ENCODE data around the gene TAOK3.

Gene TAOK3

DNA sequence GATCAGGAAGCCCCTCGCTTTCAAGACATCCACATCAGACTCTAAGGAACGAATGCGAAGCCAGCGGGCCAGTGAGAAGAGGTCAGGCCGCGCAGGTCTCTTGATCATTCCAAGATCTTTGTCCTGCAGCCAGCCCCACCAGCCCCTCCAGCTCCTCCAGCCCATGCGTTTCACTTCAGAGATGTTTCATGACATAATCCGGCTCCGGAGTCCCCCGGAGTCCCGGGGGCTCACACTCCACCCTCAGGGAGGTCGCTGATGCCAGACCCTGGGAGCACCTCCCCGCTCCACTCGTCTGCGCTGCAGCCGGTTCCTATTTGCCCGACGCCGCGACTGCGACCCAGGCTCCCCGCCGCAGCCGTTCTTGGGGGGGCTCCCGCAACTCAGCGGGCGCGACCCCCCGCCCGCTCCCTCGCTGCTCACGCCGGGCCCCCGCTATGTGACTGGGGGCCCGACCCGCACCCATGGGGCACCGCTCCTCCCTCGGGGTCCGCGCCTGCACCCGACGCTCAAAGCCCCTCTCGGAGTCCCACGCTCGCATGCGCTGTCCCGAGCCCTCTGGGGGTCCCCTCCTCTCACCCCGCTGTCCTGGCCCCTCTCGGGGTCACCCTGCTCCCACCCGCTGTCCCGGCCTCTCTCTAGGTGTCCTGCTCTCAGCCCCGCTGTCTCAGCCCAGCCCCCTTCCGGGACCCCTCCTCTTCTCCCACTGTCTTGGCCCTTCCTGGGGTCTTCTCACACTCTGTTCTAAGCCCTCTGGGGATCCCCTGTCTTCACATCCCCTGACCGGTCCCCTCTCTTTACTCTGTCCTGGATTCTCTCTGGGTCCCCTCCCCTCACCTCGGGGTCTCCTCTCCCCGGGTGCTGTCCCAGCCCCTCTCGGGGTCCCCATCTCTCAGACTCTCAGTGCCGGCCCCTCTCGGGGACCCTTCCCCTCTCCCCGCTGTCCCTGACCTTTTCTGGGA, 1.1 kb downstream of the TAOK3 start:
- no peak for DNase-seq (ENCODE audit: low read depth)
- TF ChIP-seq, protein P1, sequence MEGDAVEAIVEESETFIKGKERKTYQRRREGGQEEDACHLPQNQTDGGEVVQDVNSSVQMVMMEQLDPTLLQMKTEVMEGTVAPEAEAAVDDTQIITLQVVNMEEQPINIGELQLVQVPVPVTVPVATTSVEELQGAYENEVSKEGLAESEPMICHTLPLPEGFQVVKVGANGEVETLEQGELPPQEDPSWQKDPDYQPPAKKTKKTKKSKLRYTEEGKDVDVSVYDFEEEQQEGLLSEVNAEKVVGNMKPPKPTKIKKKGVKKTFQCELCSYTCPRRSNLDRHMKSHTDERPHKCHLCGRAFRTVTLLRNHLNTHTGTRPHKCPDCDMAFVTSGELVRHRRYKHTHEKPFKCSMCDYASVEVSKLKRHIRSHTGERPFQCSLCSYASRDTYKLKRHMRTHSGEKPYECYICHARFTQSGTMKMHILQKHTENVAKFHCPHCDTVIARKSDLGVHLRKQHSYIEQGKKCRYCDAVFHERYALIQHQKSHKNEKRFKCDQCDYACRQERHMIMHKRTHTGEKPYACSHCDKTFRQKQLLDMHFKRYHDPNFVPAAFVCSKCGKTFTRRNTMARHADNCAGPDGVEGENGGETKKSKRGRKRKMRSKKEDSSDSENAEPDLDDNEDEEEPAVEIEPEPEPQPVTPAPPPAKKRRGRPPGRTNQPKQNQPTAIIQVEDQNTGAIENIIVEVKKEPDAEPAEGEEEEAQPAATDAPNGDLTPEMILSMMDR (IDR thresholded peaks at IDR 0.05; ENCODE audit: low read depth, low read length, missing control alignments): no peak
- peak overlapping the region; percentile 97 for H3K4me3 ChIP-seq (ENCODE audit: low read depth, low read length)

DNA sequence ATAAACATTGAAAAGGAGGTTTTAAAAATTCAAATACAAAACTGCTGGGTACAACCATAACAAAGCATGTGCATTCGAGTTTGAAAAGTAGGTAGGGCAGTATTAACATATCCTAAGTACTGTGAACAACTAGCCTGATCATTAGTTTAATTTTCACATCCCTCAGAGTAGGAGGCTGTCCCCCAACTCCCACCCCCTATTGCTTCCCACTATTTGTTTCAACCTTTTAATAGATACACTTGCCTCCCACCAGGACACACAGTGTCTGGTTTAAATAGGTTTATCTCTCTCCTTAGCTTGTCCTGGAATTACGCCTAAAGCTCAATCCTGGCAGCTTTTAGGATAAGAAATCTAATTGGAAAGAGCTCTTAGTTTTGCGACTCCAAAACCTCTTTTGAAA, 2.1 kb downstream of the TAOK3 start:
- DNase-seq (ENCODE audit: low read depth): no peak
- H3K4me3 ChIP-seq (ENCODE audit: low read depth, low read length): peak overlapping the region; percentile 1; the same call in 1 of the 2 replicates
- TF ChIP-seq, protein P1 (IDR thresholded peaks at IDR 0.05; ENCODE audit: low read depth, low read length, missing control alignments): no peak

DNA sequence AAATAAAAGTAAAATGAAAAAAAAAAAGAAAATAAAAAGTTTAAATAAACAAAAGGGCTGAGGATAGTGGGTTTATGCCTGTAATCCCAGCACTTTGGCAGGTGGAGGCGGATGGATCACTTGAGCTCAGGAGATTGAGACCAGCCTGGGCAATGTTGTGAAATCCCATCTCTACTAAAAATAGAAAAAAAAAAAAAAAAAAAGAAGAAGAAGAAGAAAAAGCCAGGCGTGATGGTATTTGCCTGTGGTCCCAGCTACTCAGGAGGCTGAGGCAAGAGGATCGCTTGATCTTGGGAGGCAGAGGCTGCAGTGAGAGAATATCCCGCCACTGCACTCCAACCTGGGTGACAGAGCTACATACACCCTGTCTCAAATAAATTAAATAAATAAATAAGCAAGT, 3.9 kb downstream of the TAOK3 start:
- no peak for DNase-seq (ENCODE audit: low read depth)
- H3K4me3 ChIP-seq (ENCODE audit: low read depth, low read length): no peak overlapping the region
- TF ChIP-seq, protein P1 (IDR thresholded peaks at IDR 0.05; ENCODE audit: low read depth, low read length, missing control alignments): no peak

DNA sequence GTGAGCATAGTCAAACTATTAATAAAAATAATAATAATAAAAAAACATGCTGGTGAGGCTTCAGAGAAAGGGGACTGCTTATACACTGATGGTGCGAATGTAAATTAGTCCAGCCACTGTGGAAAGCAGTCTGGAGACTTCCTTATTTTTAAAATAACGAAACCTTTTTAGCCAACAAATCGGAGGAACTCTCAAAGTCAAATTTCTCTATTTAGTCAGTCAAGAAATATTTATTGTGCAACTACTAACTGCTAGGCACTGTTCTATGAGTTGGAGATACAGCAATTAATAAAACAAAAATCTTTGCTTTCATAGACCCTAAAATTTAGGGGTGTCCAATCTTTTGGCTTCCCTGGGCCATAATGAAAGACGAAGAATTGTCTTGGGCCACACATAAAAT, 10.8 kb downstream of the TAOK3 start:
- TF ChIP-seq, protein P1 (IDR thresholded peaks at IDR 0.05; ENCODE audit: low read depth, low read length, missing control alignments): no peak
- no peak for DNase-seq (ENCODE audit: low read depth)

DNA sequence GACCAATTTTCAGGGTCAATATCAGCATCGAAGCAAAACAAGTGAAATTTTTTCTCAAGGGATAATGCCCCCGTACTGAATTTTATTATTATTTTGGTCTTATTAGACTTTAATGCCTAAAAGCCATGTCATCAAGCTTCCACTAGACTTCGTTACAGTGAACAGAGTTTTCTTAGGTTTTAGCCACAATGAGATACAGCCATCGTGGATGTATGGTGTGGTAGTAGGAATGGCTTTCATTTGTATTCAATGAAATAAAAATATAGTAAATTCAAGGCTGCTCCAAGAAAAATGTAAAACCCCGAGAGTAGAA, 11.7 kb downstream of the TAOK3 start:
- DNase-seq (ENCODE audit: low read depth): no peak
- TF ChIP-seq, protein P1 (IDR thresholded peaks at IDR 0.05; ENCODE audit: low read depth, low read length, missing control alignments): no peak
- H3K4me3 ChIP-seq (ENCODE audit: low read depth, low read length): no peak overlapping the region

More for the DNA sequence above, 10.8 kb downstream of the TAOK3 start:
- H3K4me3 ChIP-seq (ENCODE audit: low read depth, low read length): no peak overlapping the region

DNA sequence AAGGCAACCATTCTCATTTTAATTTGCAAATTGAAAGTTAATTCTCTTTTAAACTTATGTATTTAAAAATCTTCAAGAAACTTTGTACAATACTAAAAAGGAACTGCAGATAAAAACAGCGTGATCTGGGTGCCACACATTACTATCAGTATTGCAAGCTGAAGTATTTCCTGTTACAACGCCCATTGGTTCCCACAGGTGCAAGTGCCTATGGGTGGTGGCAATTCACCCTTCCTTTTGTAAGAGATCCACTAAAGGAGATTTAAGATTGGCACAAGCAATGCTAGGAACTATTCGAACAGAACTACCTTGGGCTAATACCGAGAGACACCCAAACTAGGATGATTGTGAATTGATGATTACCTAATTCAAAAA, 13.2 kb downstream of the TAOK3 start:
- peak overlapping the region; percentile 61 for H3K4me3 ChIP-seq (ENCODE audit: low read depth, low read length)
- no peak for DNase-seq (ENCODE audit: low read depth)
- TF ChIP-seq, protein P1 (IDR thresholded peaks at IDR 0.05; ENCODE audit: low read depth, low read length, missing control alignments): no peak
